Measurements from ENCODE around the gene SKI.

- TF ChIP-seq CTCF (IDR thresholded peaks at IDR 0.05; ENCODE audit: poor library complexity) (no peak), EZH2phosphoT487 (IDR thresholded peaks at IDR 0.05; ENCODE audit: low read depth, severe bottlenecking, unreplicated experiment) (no peak), EZH2 (IDR thresholded peaks at IDR 0.05; ENCODE audit: borderline replicate concordance) (no peak)
Observed at GRCh38 chr1:2208309-2209239, 19.5 kb upstream of the SKI start.
